Liver (tissue), 9 donors: ENCODE results near the gene ZNF574. TPM values are rescaled to one million over a fixed set of nuclear protein-coding genes. Genes with fewer than 3 reads are reported as not detected.

Experiments
- DNase-seq: peaks from one replicate; pipeline ENCODE4 v3.0.0-alpha.2; 2017; ENCODE audit warnings: low spot score
- H3K27ac ChIP-seq, 2 donors: one replicate each; pipeline ENCODE4 v1.7.0; 2013; ENCODE audit warnings: inconsistent platforms in 2 of 2, low read length in 2 of 2, control low read depth in 1 of 2, low read depth in 1 of 2, mild to moderate bottlenecking in 1 of 2
- H3K27me3 ChIP-seq, 4 donors: one replicate each; pipeline versions ENCODE4 v1.6.1 to v1.7.0; 2013; ENCODE audit warnings: low read length in 3 of 4, inconsistent platforms in 1 of 4, mild to moderate bottlenecking in 1 of 4, moderate library complexity in 1 of 4; ENCODE audit not compliant: control insufficient read depth in 4 of 4, insufficient read depth in 4 of 4
- H3K36me3 ChIP-seq, 4 donors: one replicate each; pipeline versions ENCODE4 v1.6.1 to v1.7.0; 2013; ENCODE audit warnings: low read length in 3 of 4, mild to moderate bottlenecking in 3 of 4, low read depth in 1 of 4, moderate library complexity in 1 of 4; ENCODE audit not compliant: control insufficient read depth in 4 of 4, insufficient read depth in 3 of 4
- H3K4me1 ChIP-seq, 4 donors: one replicate each; pipeline versions ENCODE4 v1.6.1 to v1.7.0; 2013; ENCODE audit warnings: low read length in 3 of 4, mild to moderate bottlenecking in 3 of 4, moderate library complexity in 1 of 4; ENCODE audit not compliant: control insufficient read depth in 4 of 4, insufficient read depth in 4 of 4
- H3K4me3 ChIP-seq, 3 donors: one replicate each; pipeline versions ENCODE4 v1.6.1 to v1.7.0; 2013; ENCODE audit warnings: low read length in 3 of 3, control low read depth in 1 of 3, low read depth in 1 of 3, mild to moderate bottlenecking in 1 of 3
- H3K9ac ChIP-seq, 2 donors: one replicate each; pipeline ENCODE4 v1.7.0; 2013; ENCODE audit warnings: low read length in 2 of 2, mild to moderate bottlenecking in 2 of 2, moderate library complexity in 2 of 2, control low read depth in 1 of 2, low read depth in 1 of 2
- H3K9me3 ChIP-seq, 4 donors: one replicate each; pipeline versions ENCODE4 v1.6.1 to v1.7.0; 2013; ENCODE audit warnings: low read length in 3 of 4; ENCODE audit not compliant: control insufficient read depth in 4 of 4
- EGR1 ChIP-seq, 2 donors: IDR thresholded peaks; 2 replicates each; pipeline ENCODE4 v1.6.1; 2016 to 2018; ENCODE audit warnings: antibody characterized with exemption in 2 of 2, low read depth in 2 of 2
- FOXA1 ChIP-seq: IDR thresholded peaks from 2 replicates; pipeline ENCODE4 v1.6.1; 2016; ENCODE audit warnings: antibody characterized with exemption
- FOXA2 ChIP-seq: IDR thresholded peaks from 2 replicates; pipeline ENCODE4 v1.6.1; 2016; ENCODE audit warnings: antibody characterized with exemption
- GABPA ChIP-seq, 2 donors: IDR thresholded peaks in 1 of 2; conservative IDR thresholded peaks in 1 of 2; 2 replicates each; pipeline ENCODE4 v1.6.1; 2016; ENCODE audit warnings: antibody characterized with exemption in 2 of 2, mild to moderate bottlenecking in 1 of 2, moderate library complexity in 1 of 2
- HNF4A ChIP-seq, 2 donors: conservative IDR thresholded peaks; 2 replicates each; pipeline ENCODE4 v1.6.1; 2016; ENCODE audit warnings: antibody characterized with exemption in 2 of 2, mild to moderate bottlenecking in 2 of 2
- HNF4G ChIP-seq: IDR thresholded peaks from 2 replicates; pipeline ENCODE4 v1.6.1; 2016; ENCODE audit warnings: antibody characterized with exemption
- JUND ChIP-seq, 2 donors: IDR thresholded peaks; 2 replicates each; pipeline ENCODE4 v1.6.1; 2016; ENCODE audit warnings: antibody characterized with exemption in 2 of 2
- NR2F2 ChIP-seq: IDR thresholded peaks from 2 replicates; pipeline ENCODE4 v1.6.1; 2016; ENCODE audit warnings: antibody characterized with exemption
- RAD21 ChIP-seq, 2 donors: IDR thresholded peaks; 2 replicates each; pipeline ENCODE4 v1.6.1; 2016; ENCODE audit warnings: antibody characterized with exemption in 2 of 2, mild to moderate bottlenecking in 2 of 2
- RXRA ChIP-seq, 2 donors: IDR thresholded peaks; 2 replicates each; pipeline ENCODE4 v1.6.1; 2017 to 2018; ENCODE audit warnings: antibody characterized with exemption in 2 of 2, mild to moderate bottlenecking in 1 of 2
- SP1 ChIP-seq: IDR thresholded peaks from 2 replicates; pipeline ENCODE4 v1.6.1; 2018; ENCODE audit warnings: antibody characterized with exemption, mild to moderate bottlenecking
- TAF1 ChIP-seq: conservative IDR thresholded peaks from 2 replicates; pipeline ENCODE4 v1.6.1; 2016; ENCODE audit warnings: antibody characterized with exemption, mild to moderate bottlenecking
- YY1 ChIP-seq: IDR thresholded peaks from 2 replicates; pipeline ENCODE4 v1.6.1; 2016; ENCODE audit warnings: antibody characterized with exemption, mild to moderate bottlenecking
- WGBS: extraction: QIAGEN DNeasy Blood & Tissue Kit; methylation state at CpG from one replicate; pipeline ENCODE4 v1.1.7; 2013; 5-methylcytosine and 5-hydroxymethylcytosine counted together
- polyA plus RNA-seq, 2 donors: library from polyadenylated mRNA; stranded (reverse) in 1 of 2; unstranded in 1 of 2; fragments of 200-250 nt in 1 of 2; fragments of >200 nt in 1 of 2; fragmentation: Nextera tagmentation in 1 of 2; extraction: Ambion mirVana in 1 of 2; gene quantifications; one replicate each; pipeline versions ENCODE4 v1.2.1 to v1.2.3, GENCODE V29; 2013 to 2015
- total RNA-seq, 2 donors: library from RNA; depleted of rRNA; stranded (reverse); fragments of >200 nt; gene quantifications; one replicate each; pipeline ENCODE4 v1.2.3, GENCODE V29; 2014
- TF ChIP-seq, protein P1 (sequence below): fragments of 150-350 bp; IDR thresholded peaks from 2 replicates; pipeline ENCODE4 v1.5.1; 2017; ENCODE audit warnings: improper control_type of control experiment, low read depth, low read length; ENCODE audit not compliant: missing input control
- TF ChIP-seq, protein P2 (sequence below): IDR thresholded peaks from 2 replicates; pipeline ENCODE4 v1.6.1; 2016; ENCODE audit warnings: antibody characterized with exemption
- TF ChIP-seq, protein P3 (sequence below): IDR thresholded peaks from 2 replicates; pipeline ENCODE4 v1.6.1; 2016; ENCODE audit warnings: antibody characterized with exemption
- TF ChIP-seq, protein P4 (sequence below): IDR thresholded peaks from 2 replicates; pipeline ENCODE4 v1.6.1; 2016; ENCODE audit warnings: antibody characterized with exemption, mild to moderate bottlenecking
- TF ChIP-seq, protein P5 (sequence below): IDR thresholded peaks from 2 replicates; pipeline ENCODE4 v1.6.1; 2016; ENCODE audit warnings: antibody characterized with exemption
- donor health status: healthy.
- donor health status: healthy.
- donor health status: healthy.
- donor health status: healthy.
- donor health status: healthy.

Gene ZNF574
- total and polyA plus RNA-seq, 4 donors = 3.3 to 7.4 (median 6.5) TPM

DNA sequence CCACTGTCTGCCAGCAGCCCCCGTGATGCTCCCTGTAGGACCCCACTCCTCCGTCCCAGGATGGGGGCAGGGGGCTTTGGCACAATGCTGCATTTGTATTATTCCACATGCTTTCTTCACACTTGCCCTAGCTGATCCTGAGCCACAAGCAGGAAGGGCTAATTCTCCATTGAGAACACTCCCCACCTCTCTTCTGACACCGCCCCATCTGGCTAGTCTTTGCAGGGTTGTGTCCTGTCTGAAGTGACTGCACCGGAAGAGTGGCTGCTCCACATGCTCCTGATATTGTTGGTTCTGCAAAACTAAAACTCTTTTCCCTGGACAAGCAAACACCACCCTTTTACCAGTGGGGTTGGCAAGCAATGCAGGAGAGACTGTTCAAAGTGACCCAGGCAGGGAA is 18.0 kb downstream of the ZNF574 start:
- H3K27me3 ChIP-seq = no peaks in the 10 kb centered on the region
- DNase-seq = no peak
- H3K27ac ChIP-seq = no peak overlapping the region
- WGBS = 63% methylated on average over 4 of the region's 4 CpGs
- no peaks in the 10 kb centered on the region for H3K4me1 ChIP-seq
- H3K9me3 ChIP-seq = no peaks in the 10 kb centered on the region
- H3K9ac ChIP-seq = no peak overlapping the region
- H3K4me3 ChIP-seq = no peak overlapping the region
- TF ChIP-seq, protein P1, sequence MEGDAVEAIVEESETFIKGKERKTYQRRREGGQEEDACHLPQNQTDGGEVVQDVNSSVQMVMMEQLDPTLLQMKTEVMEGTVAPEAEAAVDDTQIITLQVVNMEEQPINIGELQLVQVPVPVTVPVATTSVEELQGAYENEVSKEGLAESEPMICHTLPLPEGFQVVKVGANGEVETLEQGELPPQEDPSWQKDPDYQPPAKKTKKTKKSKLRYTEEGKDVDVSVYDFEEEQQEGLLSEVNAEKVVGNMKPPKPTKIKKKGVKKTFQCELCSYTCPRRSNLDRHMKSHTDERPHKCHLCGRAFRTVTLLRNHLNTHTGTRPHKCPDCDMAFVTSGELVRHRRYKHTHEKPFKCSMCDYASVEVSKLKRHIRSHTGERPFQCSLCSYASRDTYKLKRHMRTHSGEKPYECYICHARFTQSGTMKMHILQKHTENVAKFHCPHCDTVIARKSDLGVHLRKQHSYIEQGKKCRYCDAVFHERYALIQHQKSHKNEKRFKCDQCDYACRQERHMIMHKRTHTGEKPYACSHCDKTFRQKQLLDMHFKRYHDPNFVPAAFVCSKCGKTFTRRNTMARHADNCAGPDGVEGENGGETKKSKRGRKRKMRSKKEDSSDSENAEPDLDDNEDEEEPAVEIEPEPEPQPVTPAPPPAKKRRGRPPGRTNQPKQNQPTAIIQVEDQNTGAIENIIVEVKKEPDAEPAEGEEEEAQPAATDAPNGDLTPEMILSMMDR = no peak
- no peak for TF ChIP-seq HNF4A (conservative IDR thresholded peaks at IDR 0.05)
- no peak for TF ChIP-seq RXRA (IDR thresholded peaks at IDR 0.05)
- no peak for TF ChIP-seq TAF1
- no peak for TF ChIP-seq JUND (IDR thresholded peaks at IDR 0.05)
- TF ChIP-seq, protein P2, sequence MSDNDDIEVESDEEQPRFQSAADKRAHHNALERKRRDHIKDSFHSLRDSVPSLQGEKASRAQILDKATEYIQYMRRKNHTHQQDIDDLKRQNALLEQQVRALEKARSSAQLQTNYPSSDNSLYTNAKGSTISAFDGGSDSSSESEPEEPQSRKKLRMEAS = no peak
- no peak for TF ChIP-seq GABPA (IDR thresholded peaks at IDR 0.05 in 1 of 2, conservative IDR thresholded peaks at IDR 0.05 in 1 of 2)
- TF ChIP-seq NR2F2 = no peak
- TF ChIP-seq, protein P3, sequence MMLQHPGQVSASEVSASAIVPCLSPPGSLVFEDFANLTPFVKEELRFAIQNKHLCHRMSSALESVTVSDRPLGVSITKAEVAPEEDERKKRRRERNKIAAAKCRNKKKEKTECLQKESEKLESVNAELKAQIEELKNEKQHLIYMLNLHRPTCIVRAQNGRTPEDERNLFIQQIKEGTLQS = no peak
- no peak for TF ChIP-seq HNF4G
- TF ChIP-seq, protein P4, sequence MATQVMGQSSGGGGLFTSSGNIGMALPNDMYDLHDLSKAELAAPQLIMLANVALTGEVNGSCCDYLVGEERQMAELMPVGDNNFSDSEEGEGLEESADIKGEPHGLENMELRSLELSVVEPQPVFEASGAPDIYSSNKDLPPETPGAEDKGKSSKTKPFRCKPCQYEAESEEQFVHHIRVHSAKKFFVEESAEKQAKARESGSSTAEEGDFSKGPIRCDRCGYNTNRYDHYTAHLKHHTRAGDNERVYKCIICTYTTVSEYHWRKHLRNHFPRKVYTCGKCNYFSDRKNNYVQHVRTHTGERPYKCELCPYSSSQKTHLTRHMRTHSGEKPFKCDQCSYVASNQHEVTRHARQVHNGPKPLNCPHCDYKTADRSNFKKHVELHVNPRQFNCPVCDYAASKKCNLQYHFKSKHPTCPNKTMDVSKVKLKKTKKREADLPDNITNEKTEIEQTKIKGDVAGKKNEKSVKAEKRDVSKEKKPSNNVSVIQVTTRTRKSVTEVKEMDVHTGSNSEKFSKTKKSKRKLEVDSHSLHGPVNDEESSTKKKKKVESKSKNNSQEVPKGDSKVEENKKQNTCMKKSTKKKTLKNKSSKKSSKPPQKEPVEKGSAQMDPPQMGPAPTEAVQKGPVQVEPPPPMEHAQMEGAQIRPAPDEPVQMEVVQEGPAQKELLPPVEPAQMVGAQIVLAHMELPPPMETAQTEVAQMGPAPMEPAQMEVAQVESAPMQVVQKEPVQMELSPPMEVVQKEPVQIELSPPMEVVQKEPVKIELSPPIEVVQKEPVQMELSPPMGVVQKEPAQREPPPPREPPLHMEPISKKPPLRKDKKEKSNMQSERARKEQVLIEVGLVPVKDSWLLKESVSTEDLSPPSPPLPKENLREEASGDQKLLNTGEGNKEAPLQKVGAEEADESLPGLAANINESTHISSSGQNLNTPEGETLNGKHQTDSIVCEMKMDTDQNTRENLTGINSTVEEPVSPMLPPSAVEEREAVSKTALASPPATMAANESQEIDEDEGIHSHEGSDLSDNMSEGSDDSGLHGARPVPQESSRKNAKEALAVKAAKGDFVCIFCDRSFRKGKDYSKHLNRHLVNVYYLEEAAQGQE = no peak
- TF ChIP-seq FOXA1 = no peak
- TF ChIP-seq SP1 = no peak
- TF ChIP-seq, protein P5, sequence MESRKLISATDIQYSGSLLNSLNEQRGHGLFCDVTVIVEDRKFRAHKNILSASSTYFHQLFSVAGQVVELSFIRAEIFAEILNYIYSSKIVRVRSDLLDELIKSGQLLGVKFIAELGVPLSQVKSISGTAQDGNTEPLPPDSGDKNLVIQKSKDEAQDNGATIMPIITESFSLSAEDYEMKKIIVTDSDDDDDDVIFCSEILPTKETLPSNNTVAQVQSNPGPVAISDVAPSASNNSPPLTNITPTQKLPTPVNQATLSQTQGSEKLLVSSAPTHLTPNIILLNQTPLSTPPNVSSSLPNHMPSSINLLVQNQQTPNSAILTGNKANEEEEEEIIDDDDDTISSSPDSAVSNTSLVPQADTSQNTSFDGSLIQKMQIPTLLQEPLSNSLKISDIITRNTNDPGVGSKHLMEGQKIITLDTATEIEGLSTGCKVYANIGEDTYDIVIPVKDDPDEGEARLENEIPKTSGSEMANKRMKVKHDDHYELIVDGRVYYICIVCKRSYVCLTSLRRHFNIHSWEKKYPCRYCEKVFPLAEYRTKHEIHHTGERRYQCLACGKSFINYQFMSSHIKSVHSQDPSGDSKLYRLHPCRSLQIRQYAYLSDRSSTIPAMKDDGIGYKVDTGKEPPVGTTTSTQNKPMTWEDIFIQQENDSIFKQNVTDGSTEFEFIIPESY = no peak
- TF ChIP-seq RAD21 (IDR thresholded peaks at IDR 0.05) = no peak
- TF ChIP-seq YY1 = no peak
- TF ChIP-seq FOXA2 = no peak
- TF ChIP-seq EGR1 (IDR thresholded peaks at IDR 0.05; ENCODE audit: low read depth in 2 of 2) = no peak
- H3K36me3 ChIP-seq = no peaks in the 10 kb centered on the region
